ENCODE data around the gene INPP5E. TPM values are rescaled to one million over a fixed set of nuclear protein-coding genes. Genes with fewer than 3 reads are reported as not detected.

The INPP5E gene
- total RNA-seq, 1 experiment from 2014 or later, result 11.3 TPM

DNA sequence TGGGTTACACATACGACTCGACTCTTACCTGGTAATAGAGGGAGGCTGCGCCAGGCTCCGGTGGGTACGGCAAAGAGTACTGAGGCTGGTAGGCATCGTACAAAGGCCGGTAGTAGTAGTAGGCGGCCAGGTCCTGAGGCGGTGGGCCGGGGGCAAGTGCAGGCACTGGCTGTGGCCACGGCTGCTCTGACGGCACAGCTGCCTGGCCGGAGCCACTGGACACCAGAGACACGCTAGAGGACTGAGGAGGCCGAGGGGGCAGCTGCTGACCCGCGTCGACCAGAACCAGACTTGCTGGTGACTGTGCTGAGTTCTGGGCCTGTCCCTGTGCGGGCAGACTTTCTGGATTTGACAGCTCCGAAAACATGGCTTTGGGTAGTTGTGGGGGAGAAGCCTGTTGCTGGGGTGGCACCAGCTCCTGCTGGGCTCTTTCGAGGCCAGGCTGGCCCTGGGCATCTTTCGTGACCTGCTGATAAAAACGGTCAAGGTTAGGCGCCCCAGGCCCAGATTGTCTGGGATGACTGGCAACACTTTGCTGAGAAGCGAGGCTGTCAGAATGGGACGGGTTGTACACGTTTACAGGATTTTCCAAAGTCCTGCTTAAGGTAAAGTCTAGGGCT is 34.5 kb upstream of the INPP5E start:
- BruUV-seq (replicated peaks), result no TSS peak
- Mint-ChIP-seq H3K4me1 (ENCODE audit: low read depth, unreplicated experiment) (no peaks in the 10 kb centered on the region), H3K27me3 (ENCODE audit: unreplicated experiment) (no peaks in the 10 kb centered on the region), H3K36me3 (ENCODE audit: insufficient read depth, unreplicated experiment) (peaks cover 31% of the 10 kb centered on the region), H3K4me3 (ENCODE audit: low read depth, unreplicated experiment) (no peak overlapping the region), H3K9me3 (ENCODE audit: low read depth, unreplicated experiment) (no peaks in the 10 kb centered on the region), H3K27ac (ENCODE audit: unreplicated experiment) (no peak overlapping the region)
- intact Hi-C loops (cut with micrococcal nuclease; ENCODE audit: unreplicated experiment), result no loop called here
- CTCF ChIA-PET, result no interaction called here
- DNase-seq, result no peak
- TF ChIP-seq, protein P1, sequence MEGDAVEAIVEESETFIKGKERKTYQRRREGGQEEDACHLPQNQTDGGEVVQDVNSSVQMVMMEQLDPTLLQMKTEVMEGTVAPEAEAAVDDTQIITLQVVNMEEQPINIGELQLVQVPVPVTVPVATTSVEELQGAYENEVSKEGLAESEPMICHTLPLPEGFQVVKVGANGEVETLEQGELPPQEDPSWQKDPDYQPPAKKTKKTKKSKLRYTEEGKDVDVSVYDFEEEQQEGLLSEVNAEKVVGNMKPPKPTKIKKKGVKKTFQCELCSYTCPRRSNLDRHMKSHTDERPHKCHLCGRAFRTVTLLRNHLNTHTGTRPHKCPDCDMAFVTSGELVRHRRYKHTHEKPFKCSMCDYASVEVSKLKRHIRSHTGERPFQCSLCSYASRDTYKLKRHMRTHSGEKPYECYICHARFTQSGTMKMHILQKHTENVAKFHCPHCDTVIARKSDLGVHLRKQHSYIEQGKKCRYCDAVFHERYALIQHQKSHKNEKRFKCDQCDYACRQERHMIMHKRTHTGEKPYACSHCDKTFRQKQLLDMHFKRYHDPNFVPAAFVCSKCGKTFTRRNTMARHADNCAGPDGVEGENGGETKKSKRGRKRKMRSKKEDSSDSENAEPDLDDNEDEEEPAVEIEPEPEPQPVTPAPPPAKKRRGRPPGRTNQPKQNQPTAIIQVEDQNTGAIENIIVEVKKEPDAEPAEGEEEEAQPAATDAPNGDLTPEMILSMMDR (IDR thresholded peaks at IDR 0.05; ENCODE audit: unreplicated experiment), result no peak

DNA sequence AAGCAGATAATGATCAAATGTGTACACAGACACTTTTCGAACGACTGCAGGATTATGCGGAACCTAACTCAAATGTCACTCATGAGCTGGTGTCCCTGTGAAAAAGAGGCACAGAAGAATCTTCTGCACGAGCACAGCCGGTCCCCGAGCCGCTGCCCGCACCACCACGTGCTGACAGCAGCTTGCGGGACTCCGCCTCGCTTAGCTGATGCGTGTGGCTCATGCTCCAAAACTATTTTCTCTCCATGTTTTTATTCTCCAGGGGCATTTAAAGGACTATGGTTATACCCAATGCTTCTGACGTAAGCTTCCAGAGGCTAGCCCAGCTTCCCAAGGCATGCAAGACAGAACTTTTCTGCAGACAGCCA is 33.7 kb upstream of the INPP5E start:
- no TSS peak for BruUV-seq (replicated peaks)
- peaks cover 36% of the 10 kb centered on the region for H3K36me3 Mint-ChIP-seq (ENCODE audit: insufficient read depth, unreplicated experiment)
- intact Hi-C loops (cut with micrococcal nuclease; ENCODE audit: unreplicated experiment), result no loop called here
- H3K27me3 Mint-ChIP-seq (ENCODE audit: unreplicated experiment), result no peaks in the 10 kb centered on the region
- no peaks in the 10 kb centered on the region for H3K4me1 Mint-ChIP-seq (ENCODE audit: low read depth, unreplicated experiment)
- H3K9me3 Mint-ChIP-seq (ENCODE audit: low read depth, unreplicated experiment), result no peaks in the 10 kb centered on the region
- H3K4me3 Mint-ChIP-seq (ENCODE audit: low read depth, unreplicated experiment), result no peak overlapping the region
- no peak for DNase-seq
- TF ChIP-seq, protein P1 (IDR thresholded peaks at IDR 0.05; ENCODE audit: unreplicated experiment), result no peak
- H3K27ac Mint-ChIP-seq (ENCODE audit: unreplicated experiment), result no peak overlapping the region
- CTCF ChIA-PET, result no interaction called here

DNA sequence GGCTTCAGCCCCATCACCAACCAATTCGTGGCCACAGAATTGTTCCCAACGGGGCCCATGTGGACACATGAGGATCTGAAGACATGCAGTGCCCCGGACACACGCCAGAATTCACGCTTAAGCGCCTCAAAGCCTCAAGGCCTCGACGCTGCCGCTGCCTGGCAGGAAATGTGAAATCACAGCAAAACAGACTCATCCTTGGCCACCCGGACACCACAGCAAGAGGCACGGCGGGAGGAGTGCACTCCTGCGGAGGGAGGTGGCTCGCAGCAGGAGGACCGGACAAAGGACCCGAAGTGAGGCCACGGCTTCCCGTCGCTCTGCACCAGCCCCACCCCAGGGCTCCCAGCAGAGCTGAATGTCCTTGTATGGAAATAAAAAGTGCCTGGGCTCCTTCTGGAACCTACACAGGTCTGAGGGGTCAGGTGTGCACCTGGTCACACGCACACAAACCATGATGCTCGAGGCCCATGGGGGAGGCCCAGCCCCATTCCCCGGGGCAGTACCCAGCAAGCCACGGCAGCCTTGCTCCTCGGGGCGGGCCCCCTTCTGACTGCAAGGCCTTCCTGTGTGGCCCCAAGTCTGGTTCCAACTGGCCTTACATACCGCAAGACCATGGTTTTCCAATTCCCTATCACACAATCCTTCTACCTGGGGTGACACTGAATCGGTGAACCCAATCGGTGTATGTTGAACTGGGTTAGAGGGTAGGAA is 33.2 kb upstream of the INPP5E start:
- CTCF ChIA-PET, result no interaction called here
- TF ChIP-seq, protein P1 (IDR thresholded peaks at IDR 0.05; ENCODE audit: unreplicated experiment), result no peak
- no peaks in the 10 kb centered on the region for H3K9me3 Mint-ChIP-seq (ENCODE audit: low read depth, unreplicated experiment)
- no peak for DNase-seq
- H3K27me3 Mint-ChIP-seq (ENCODE audit: unreplicated experiment), result no peaks in the 10 kb centered on the region
- intact Hi-C loops (cut with micrococcal nuclease; ENCODE audit: unreplicated experiment), result no loop called here
- no peak overlapping the region for H3K27ac Mint-ChIP-seq (ENCODE audit: unreplicated experiment)
- BruUV-seq (replicated peaks), result no TSS peak
- no peak overlapping the region for H3K4me3 Mint-ChIP-seq (ENCODE audit: low read depth, unreplicated experiment)
- H3K4me1 Mint-ChIP-seq (ENCODE audit: low read depth, unreplicated experiment), result no peaks in the 10 kb centered on the region
- H3K36me3 Mint-ChIP-seq (ENCODE audit: insufficient read depth, unreplicated experiment), result peaks cover 36% of the 10 kb centered on the region

DNA sequence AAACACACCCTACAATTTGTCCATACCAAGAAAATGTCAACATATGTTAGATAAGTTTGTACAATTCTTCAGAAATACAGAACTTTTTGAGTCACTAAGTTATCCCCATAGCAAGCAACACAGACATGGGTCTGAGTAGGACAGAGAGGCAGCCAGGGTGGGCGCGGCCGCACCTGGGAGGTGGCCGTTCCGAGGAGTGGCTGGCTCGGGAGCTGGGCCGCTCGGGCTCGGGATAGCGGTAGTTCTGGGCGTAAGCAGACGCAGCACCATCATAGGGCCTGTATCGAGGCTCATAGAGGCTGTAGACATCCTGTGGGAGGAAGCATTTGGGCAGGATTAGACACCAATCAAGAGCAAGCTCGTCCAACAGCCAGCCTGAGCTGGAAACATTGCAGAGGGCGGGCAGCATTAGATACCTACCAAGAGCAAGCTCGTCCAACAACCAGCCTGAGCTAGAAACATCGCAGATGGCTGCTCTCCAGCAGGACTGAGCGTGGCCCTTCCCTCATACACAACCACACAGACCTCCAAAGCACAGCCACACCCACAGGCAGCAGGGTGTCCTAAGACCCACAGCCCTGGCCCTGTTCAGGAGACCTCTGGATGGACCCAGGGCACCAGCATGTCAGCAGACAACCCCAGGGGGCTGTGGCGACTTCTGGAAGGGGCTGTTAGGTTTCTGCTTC is 32.3 kb upstream of the INPP5E start:
- no peaks in the 10 kb centered on the region for H3K27me3 Mint-ChIP-seq (ENCODE audit: unreplicated experiment)
- no peak overlapping the region for H3K27ac Mint-ChIP-seq (ENCODE audit: unreplicated experiment)
- intact Hi-C loops (cut with micrococcal nuclease; ENCODE audit: unreplicated experiment), result no loop called here
- no peaks in the 10 kb centered on the region for H3K4me1 Mint-ChIP-seq (ENCODE audit: low read depth, unreplicated experiment)
- CTCF ChIA-PET, result interaction anchor here (0.6 kb wide), 1 partner anchor 342 kb away, joined by 3 read pairs; no protein-coding TSS in a partner anchor
- H3K4me3 Mint-ChIP-seq (ENCODE audit: low read depth, unreplicated experiment), result no peak overlapping the region
- TF ChIP-seq, protein P1 (IDR thresholded peaks at IDR 0.05; ENCODE audit: unreplicated experiment), result no peak
- no TSS peak for BruUV-seq (replicated peaks)
- no peak for DNase-seq
- H3K9me3 Mint-ChIP-seq (ENCODE audit: low read depth, unreplicated experiment), result no peaks in the 10 kb centered on the region
- H3K36me3 Mint-ChIP-seq (ENCODE audit: insufficient read depth, unreplicated experiment), result peaks cover 37% of the 10 kb centered on the region
